K562 (cell line): ENCODE measurements around the gene NRSN2. TPM values are rescaled to one million over a fixed set of nuclear protein-coding genes. Genes with fewer than 3 reads are reported as not detected.

Experiments used
- CBX1 ChIP-seq: sonication (generic); IDR thresholded peaks from 2 replicates; pipeline ENCODE4 v1.6.1; 2016; ENCODE audit warnings: antibody characterized with exemption, low read depth, mild to moderate bottlenecking
- CXXC5 ChIP-seq: fragments of 250-450 bp; sonication (Bioruptor Pico); IDR thresholded peaks from 2 replicates; pipeline ENCODE4 v1.8.0; 2022; ENCODE audit warnings: inconsistent platforms, mild to moderate bottlenecking, moderate library complexity
- DMBX1 ChIP-seq: fragments of 250-450 bp; sonication (Bioruptor Pico); IDR thresholded peaks from 2 replicates; pipeline ENCODE4 v1.8.0; 2022; ENCODE audit warnings: inconsistent platforms, mild to moderate bottlenecking, moderate library complexity, borderline replicate concordance
- GATA2 ChIP-seq: sonication (generic); formaldehyde crosslinking; IDR thresholded peaks from 2 replicates; pipeline ENCODE4 v1.4.0; 2020; ENCODE audit warnings: mild to moderate bottlenecking, missing genetic modification reagents
- HSF4 ChIP-seq: fragments of 250-450 bp; sonication (Bioruptor Pico); IDR thresholded peaks from 2 replicates; pipeline ENCODE4 v2.1.2; 2022; ENCODE audit warnings: mild to moderate bottlenecking, moderate library complexity, borderline replicate concordance
- MTA3 ChIP-seq: fragments of 450-650 bp; formaldehyde crosslinking; IDR thresholded peaks from 2 replicates; pipeline ENCODE4 v1.6.1; 2017; ENCODE audit warnings: mild to moderate bottlenecking, borderline replicate concordance
- SMAD4 ChIP-seq: fragments of 250-450 bp; sonication (Bioruptor Pico); conservative IDR thresholded peaks from 2 replicates; pipeline ENCODE4 v1.8.0; 2021; ENCODE audit warnings: inconsistent platforms, mild to moderate bottlenecking, moderate library complexity
- SRSF1 ChIP-seq: fragments of 200-400 bp; formaldehyde crosslinking; IDR thresholded peaks from 2 replicates; pipeline ENCODE4 v1.6.1; 2017; ENCODE audit warnings: mild to moderate bottlenecking, low read depth, low read length, moderate library complexity
- ZNF175 ChIP-seq: fragments of 200-800 bp; sonication (Bioruptor generic); IDR thresholded peaks from 2 replicates; pipeline ENCODE4 v1.6.1; 2016; ENCODE audit warnings: low read depth, mild to moderate bottlenecking, missing genetic modification characterization, missing compliant biosample characterization
- ZNF347 ChIP-seq: fragments of 450-650 bp; formaldehyde crosslinking; IDR thresholded peaks from 2 replicates; pipeline ENCODE4 v1.4.0; 2020; ENCODE audit warnings: low read depth, mild to moderate bottlenecking, moderate library complexity
- ZNF551 ChIP-seq: fragments of 250-450 bp; sonication (Bioruptor Pico); IDR thresholded peaks from 2 replicates; pipeline ENCODE4 v1.5.0; 2021; ENCODE audit warnings: mild to moderate bottlenecking, moderate library complexity
- ZNF699 ChIP-seq: fragments of 250-450 bp; sonication (Bioruptor Pico); IDR thresholded peaks from 2 replicates; pipeline ENCODE4 v1.8.0; 2021; ENCODE audit warnings: mild to moderate bottlenecking, moderate library complexity; ENCODE audit not compliant: insufficient replicate concordance
- ZNF717 ChIP-seq: fragments of 250-450 bp; sonication (Bioruptor Pico); IDR thresholded peaks from 2 replicates; pipeline ENCODE4 v1.5.0; 2021
- polyA plus RNA-seq, 8 experiments: library from polyadenylated mRNA; depleted of rRNA in 4 of 8; stranded (reverse) in 5 of 8; unstranded in 3 of 8; fragments of >200 nt; fragmentation: Nextera tagmentation in 2 of 8; fragmentation: Illumina TruSeq in 1 of 8; extraction: Ambion mirVana in 2 of 8; extraction: Trizol in 1 of 8; gene quantifications; 2 replicates each; pipeline versions ENCODE4 v1.2.1 to v1.2.3, GENCODE V29; 2011 to 2014; ENCODE audit warnings: inconsistent platforms in 1 of 8, missing spikeins in 1 of 8
- total RNA-seq, 7 experiments: library from RNA; depleted of rRNA in 6 of 7; stranded (reverse); fragments of >200 nt in 6 of 7; fragmentation: Illumina TruSeq in 2 of 7; extraction: Trizol in 2 of 7; gene quantifications; 2 replicates each; pipeline versions ENCODE4 v1.2.1 to v1.2.3, GENCODE V29; 2011 to 2021; ENCODE audit warnings: low replicate concordance in 1 of 7
- TF ChIP-seq, protein P1 (sequence below): fragments of 450-650 bp; formaldehyde crosslinking; IDR thresholded peaks from 2 replicates; pipeline ENCODE4 v1.4.0; 2020; ENCODE audit warnings: mild to moderate bottlenecking, mixed read lengths

Gene NRSN2
- total and polyA plus RNA-seq, 9 of the 15 experiments (the other 6 are each of a cell fraction or from before 2014, with no cell fraction given): 7.5 to 29.7 (median 11.1) TPM

DNA sequence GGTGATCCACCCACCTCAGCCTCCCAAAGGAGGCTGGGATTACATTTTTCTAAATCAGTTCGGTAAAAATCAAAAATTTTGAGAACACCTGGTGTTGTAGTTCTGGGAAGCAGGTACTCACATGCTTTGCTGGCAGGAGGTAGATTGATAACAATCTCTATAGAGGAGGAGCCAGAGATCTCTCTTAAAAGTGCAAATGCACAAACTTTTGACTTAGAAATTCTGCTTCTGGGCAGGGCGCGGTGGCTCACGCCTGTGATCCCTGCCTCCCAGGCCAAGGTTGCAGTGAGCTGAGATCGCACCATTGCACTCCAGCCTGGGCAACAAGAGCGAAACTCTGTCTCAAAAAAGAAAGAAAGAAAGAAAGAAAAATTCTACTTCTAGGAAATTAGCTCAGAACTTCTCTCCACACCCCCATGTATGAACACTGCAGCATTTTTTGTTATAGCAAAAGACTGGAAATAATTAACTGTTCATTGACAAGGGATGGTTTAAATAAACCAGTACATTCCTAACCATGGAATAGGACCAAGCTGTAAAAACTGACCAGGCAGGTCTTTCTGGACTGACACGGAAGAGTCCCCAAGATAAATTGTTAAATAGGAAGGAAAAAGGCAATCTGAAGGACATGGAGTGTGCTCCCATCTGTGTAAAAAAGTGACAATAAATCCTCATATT is 19.3 kb downstream of the NRSN2 start (continued):
- TF ChIP-seq, protein P1, sequence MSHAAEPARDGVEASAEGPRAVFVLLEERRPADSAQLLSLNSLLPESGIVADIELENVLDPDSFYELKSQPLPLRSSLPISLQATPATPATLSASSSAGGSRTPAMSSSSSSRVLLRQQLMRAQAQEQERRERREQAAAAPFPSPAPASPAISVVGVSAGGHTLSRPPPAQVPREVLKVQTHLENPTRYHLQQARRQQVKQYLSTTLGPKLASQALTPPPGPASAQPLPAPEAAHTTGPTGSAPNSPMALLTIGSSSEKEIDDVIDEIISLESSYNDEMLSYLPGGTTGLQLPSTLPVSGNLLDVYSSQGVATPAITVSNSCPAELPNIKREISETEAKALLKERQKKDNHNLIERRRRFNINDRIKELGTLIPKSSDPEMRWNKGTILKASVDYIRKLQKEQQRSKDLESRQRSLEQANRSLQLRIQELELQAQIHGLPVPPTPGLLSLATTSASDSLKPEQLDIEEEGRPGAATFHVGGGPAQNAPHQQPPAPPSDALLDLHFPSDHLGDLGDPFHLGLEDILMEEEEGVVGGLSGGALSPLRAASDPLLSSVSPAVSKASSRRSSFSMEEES (CRISPR knock-in tag): no peak
- no peak for TF ChIP-seq ZNF717 (CRISPR knock-in tag)
- no peak for TF ChIP-seq ZNF699
- TF ChIP-seq DMBX1 (CRISPR knock-in tag): peak; percentile 34; the same call in 1 of the 2 replicates
- peak; percentile 18; the same call in 1 of the 2 replicates for TF ChIP-seq SMAD4 (CRISPR knock-in tag)
- no peak for TF ChIP-seq MTA3
- TF ChIP-seq GATA2 (CRISPR knock-in tag): 0 out of 2 replicates have a peak, but pooled peaks have one; percentile 11
- no peak for TF ChIP-seq SRSF1
- no peak for TF ChIP-seq CBX1
- TF ChIP-seq CXXC5 (CRISPR knock-in tag): peak; percentile 41; the same call in 1 of the 2 replicates
- TF ChIP-seq ZNF551 (CRISPR knock-in tag): no peak
- TF ChIP-seq ZNF347 (CRISPR knock-in tag): no peak
- peak; percentile 3; the same call in 1 of the 2 replicates for TF ChIP-seq ZNF175 (CRISPR knock-in tag)
- no peak for TF ChIP-seq HSF4 (CRISPR knock-in tag)
